Activated naive CD8-positive, alpha-beta T cell treated with anti-CD3 and anti-CD28 coated beads, Interleukin-2, amount 50 U/mL, for 24 hours (primary cell): ENCODE measurements around the gene ZDHHC7.

Experiments used
- ATAC-seq: fragments of 150-1000 bp; cut with Tn5 transposase; one replicate; pipeline ENCODE4 v1.10.0; 2021
- DNase-seq: peaks from one replicate; pipeline ENCODE4 v3.0.0; 2021
- H3K27ac Mint-ChIP-seq: one replicate; pipeline ENCODE4 v1.8.0; 2021; ENCODE audit warnings: mild to moderate bottlenecking, mixed read lengths
- H3K27me3 Mint-ChIP-seq: one replicate; pipeline ENCODE4 v1.8.0; 2021; ENCODE audit warnings: mixed read lengths
- H3K36me3 Mint-ChIP-seq: one replicate; pipeline ENCODE4 v1.8.0; 2021; ENCODE audit warnings: low read depth, mixed read lengths
- H3K4me1 Mint-ChIP-seq: one replicate; pipeline ENCODE4 v1.8.0; 2021; ENCODE audit warnings: mixed read lengths
- H3K4me3 Mint-ChIP-seq: one replicate; pipeline ENCODE4 v1.8.0; 2021; ENCODE audit warnings: mild to moderate bottlenecking, moderate library complexity, mixed read lengths
- H3K9me3 Mint-ChIP-seq: one replicate; pipeline ENCODE4 v1.8.0; 2021; ENCODE audit warnings: mixed read lengths

ZDHHC7 gene

DNA sequence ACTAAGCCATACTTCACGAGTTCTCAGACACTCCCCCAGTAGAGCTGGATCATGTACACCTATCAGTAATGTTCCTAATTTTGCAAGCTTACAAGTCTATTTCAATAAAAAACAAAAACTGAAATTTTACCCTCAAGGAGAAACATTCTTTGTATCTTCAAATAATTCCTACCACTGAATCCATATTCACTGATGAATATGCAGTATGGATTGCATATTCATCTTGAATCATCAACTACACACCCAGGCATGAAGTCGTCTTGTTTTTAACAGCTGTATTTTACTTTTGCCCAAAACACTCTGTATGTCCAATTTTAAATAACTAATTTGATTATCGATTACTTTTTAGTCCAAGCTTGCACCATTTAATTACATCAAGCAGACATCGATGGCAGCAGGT lies 31.8 kb downstream of the ZDHHC7 start:
- Mint-ChIP-seq H3K36me3 (peaks cover 21% of the 10 kb centered on the region), H3K9me3 (no peaks in the 10 kb centered on the region), H3K4me1 (no peaks in the 10 kb centered on the region), H3K27ac (no peak overlapping the region), H3K27me3 (no peaks in the 10 kb centered on the region), H3K4me3 (no peak overlapping the region)
- no peak for DNase-seq
- ATAC-seq: no peak

DNA sequence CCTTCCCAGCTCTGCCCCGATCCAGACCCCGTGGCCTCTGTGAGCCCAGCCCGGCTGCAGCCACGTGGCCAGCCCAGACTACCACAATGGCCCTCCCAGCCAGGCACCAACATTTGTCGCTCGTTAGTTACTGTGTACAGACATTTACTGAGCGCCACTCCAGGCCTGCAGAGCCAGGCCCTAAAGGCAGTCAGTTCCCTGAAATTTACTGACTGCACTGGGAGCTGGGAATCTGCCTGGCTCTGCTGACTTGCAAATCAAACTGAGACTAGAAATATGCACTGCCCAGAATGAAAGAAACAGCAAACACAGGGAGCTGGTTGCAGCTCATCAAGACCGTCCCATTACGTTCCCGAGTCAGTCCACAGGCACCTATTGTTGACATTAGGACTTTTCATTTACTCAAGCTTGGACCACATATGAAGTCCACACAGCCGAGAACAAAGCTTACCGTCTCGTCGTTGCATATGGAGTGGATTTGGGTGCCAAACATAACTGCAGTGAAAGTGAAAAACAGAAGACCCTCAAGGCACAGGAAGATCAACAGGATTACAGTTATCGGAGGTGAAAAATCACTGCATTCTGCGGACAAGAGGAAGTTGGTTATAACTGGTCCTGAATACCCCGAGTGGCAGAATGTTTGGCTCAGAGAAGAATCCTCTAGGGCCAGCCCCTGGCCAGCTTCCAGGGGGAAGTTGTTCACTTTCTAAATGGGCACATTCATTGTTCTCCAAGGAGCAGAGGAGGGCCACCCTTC lies 34.5 kb downstream of the ZDHHC7 start:
- no peak for DNase-seq
- Mint-ChIP-seq H3K27ac (no peak overlapping the region), H3K27me3 (no peaks in the 10 kb centered on the region), H3K9me3 (no peaks in the 10 kb centered on the region), H3K4me1 (no peaks in the 10 kb centered on the region), H3K4me3 (no peak overlapping the region), H3K36me3 (peaks cover 21% of the 10 kb centered on the region)
- ATAC-seq: no peak

DNA sequence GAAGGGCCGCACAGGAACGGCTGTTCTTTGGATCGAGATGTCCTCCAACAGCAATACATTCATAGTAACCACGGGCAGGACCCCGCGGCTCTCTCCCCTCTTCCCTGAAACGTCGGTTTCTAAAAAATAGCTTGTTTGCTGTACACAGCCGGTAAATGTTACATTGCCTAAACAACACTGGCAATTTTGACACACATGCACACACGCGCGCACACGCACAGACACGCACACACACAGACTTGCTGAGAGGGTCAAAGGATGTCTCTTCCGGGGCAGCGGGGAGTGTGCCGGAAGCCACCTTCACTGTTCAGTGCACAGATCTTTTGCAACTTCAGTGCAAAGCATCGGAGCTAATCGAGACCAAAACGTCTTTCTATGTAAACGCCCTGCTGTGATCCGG lies 35.8 kb downstream of the ZDHHC7 start:
- DNase-seq: no peak
- no peaks in the 10 kb centered on the region for H3K27me3 Mint-ChIP-seq
- H3K4me1 Mint-ChIP-seq: peaks cover 1% of the 10 kb centered on the region
- no peaks in the 10 kb centered on the region for H3K9me3 Mint-ChIP-seq
- no peak overlapping the region for H3K27ac Mint-ChIP-seq
- no peak overlapping the region for H3K4me3 Mint-ChIP-seq
- H3K36me3 Mint-ChIP-seq: peaks cover 14% of the 10 kb centered on the region
- ATAC-seq: no peak

DNA sequence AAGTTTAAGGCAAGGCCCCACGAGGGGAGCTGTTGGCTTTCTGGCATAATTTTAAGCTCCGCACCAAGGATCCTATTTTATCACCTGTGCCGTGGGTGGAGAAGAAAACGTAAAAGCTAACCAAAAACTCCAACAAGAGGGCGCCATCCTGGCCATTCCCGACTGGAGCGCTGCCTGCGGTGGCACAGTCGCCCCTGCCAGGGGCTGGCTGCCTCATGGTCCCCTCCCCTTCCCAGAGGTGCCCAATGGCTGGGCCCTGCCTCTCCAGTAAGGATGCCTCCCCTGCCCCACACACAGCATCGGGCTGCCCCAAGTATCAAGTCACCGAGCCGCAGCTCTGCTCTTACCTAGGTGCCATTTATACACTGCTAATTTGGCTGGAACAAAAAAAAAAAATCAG lies 36.3 kb downstream of the ZDHHC7 start:
- no peaks in the 10 kb centered on the region for H3K9me3 Mint-ChIP-seq
- no peak overlapping the region for H3K27ac Mint-ChIP-seq
- peaks cover 1% of the 10 kb centered on the region for H3K4me1 Mint-ChIP-seq
- H3K4me3 Mint-ChIP-seq: no peak overlapping the region
- no peak for ATAC-seq
- peaks cover 14% of the 10 kb centered on the region for H3K36me3 Mint-ChIP-seq
- no peak for DNase-seq
- H3K27me3 Mint-ChIP-seq: no peaks in the 10 kb centered on the region

DNA sequence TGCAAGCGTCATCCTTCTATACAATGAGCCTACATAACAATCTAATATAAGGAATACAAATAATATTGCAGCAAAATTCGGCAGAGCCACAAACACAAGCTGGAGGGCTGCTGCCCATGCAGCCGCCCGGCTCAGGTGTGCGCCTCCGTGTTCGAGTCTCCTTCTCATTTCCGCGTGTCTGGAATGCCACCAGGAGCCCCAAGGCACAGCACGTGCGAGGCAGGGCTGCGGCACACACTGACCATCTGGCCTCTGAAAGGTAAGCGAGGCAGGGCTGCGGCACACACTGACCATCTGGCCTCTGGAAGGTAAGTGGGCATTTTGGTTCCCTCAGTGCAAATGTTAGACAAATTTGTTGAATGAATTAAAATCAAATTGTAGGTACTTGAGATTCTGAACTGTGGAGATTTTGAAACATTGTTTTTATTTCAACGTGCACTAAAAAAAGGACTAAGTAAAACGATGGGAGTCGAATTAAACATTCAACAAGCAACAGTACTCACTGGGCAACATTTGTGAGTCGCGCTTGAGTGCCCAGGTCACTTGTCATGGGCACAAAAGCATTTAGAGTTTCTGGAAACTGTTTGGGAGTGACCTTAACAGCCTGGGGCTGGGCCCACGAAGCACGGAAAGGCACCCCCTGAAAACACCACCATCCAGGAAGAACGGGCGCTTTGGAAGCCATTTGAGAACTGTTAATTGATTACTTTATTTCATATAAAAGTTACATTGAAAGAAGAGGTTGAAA lies 37.4 kb downstream of the ZDHHC7 start:
- Mint-ChIP-seq H3K27me3 (no peaks in the 10 kb centered on the region), H3K36me3 (peaks cover 10% of the 10 kb centered on the region), H3K27ac (no peak overlapping the region), H3K4me3 (no peak overlapping the region), H3K4me1 (peaks cover 1% of the 10 kb centered on the region), H3K9me3 (no peaks in the 10 kb centered on the region)
- ATAC-seq: no peak
- no peak for DNase-seq

DNA sequence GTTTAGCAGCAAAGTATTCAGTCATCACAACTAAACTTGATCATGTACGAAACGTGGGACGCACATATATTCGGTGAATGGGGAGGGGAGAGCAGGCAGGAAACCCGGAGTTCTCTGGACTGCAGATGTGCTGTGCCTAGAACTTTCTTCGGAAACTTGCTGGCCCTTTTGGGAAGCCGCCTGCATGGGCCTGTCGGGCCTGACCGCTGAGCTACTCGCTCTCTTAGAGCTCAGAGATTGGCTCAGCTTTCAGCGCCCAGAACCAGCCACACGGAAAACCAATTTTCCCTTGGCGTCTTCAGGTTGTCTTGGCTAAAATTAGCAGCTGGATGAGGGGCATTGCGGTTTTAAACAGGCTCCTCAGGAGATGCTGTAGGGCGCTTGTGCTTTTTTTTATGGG lies 38.1 kb downstream of the ZDHHC7 start:
- DNase-seq (no peak), ATAC-seq (no peak)
- H3K27me3 Mint-ChIP-seq: no peaks in the 10 kb centered on the region
- H3K4me3 Mint-ChIP-seq: no peak overlapping the region
- no peak overlapping the region for H3K27ac Mint-ChIP-seq
- peaks cover 1% of the 10 kb centered on the region for H3K4me1 Mint-ChIP-seq
- no peaks in the 10 kb centered on the region for H3K9me3 Mint-ChIP-seq
- peaks cover 10% of the 10 kb centered on the region for H3K36me3 Mint-ChIP-seq

DNA sequence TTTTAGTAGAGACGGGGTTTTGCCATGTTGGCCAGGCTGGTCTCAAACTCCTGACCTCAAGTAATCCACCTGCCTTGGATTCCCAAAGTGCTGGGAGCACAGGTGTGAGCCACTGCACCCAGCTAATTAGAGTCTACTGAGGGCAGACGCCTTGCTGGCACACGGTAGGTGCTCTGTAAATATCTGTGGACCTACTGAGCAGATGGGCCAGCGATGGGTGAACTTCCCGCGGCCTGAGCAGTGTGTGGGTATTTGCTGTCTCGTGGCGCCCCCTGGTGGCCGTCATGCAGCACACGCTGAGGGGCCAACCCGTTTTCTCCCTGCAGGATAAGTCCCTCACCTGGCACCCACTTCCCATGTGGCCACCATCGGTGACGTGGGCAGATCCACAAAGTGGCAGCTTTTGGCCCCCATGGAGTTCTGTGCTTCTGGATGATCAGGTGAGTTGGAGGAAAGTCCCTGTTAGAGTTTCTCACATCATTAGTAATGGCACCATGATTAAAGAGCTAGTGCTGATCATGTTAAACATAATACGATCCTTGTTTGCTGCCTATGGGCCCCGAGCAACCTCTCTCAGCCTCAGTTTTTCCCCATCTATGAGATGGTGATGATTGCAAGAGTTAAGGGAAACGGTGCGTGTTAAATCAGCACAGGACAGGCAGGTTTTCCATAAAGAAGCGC lies 40.7 kb downstream of the ZDHHC7 start:
- Mint-ChIP-seq H3K36me3 (peaks cover 5% of the 10 kb centered on the region), H3K27ac (no peak overlapping the region), H3K27me3 (peaks cover 3% of the 10 kb centered on the region), H3K4me1 (peaks cover 1% of the 10 kb centered on the region), H3K9me3 (peaks cover 6% of the 10 kb centered on the region), H3K4me3 (no peak overlapping the region)
- ATAC-seq (peak; percentile 92), DNase-seq (peak; percentile 82)

DNA sequence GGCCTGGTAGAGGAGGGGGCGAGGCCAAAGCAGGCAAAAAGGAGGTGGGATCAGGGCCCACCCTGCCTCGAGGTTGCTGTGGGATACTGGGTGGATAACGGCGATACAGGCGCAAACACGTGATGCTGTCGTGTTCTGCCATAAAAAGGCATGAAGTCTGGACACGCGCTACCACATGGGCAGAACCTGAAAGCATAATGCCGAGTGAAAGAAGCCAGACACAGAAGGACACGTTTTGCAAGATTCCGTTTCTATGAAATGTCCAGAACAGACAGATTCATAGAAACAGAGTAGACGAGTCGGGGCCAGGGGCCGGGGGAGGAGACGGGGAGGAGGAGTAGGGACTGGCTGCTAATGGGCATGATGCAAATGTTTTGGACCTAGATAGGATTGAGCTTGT lies 43.5 kb downstream of the ZDHHC7 start:
- ATAC-seq (no peak), DNase-seq (no peak)
- Mint-ChIP-seq H3K4me1 (peaks cover 1% of the 10 kb centered on the region), H3K27ac (no peak overlapping the region), H3K36me3 (no peaks in the 10 kb centered on the region), H3K27me3 (peaks cover 6% of the 10 kb centered on the region), H3K9me3 (peaks cover 7% of the 10 kb centered on the region), H3K4me3 (no peak overlapping the region)

DNA sequence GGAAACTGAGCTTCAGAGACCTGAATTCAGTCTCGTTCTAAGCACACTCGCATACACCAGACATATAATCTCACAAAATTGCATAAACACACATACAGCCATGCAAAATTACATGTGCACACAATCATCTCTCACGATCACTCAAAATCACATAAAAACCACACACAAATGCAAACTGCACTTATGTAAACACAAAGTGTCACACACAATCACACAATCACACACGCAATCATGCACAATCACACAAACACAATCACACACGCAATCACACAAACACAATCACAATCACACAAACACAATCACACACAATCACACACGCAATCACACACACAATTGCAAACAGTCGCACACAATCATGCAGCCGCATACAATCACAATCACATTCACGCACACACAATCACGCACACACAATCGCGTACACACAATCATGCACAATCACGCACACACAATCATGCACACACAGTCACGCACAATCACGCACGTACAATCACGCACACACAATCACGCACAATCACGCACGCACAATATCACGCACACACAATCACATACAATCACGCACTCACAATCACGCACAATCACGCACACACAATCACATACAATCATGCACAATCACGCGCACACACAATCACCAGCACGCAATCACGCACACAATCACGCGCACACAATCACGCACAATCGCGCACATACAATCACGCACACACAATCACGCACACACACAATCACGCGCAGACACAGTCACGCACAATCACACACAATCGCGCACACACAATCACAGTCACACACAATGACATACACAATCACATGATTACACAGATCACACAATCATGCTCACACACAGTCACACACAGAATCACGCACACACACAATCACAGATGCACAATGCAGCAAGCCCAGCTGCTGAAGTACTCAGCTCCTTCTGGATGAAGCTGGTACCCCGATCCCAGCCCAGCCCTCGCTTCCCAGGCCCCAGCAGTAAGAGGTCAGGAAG lies 45.6 kb downstream of the ZDHHC7 start:
- Mint-ChIP-seq H3K27ac (no peak overlapping the region), H3K36me3 (no peaks in the 10 kb centered on the region), H3K4me1 (peaks cover 1% of the 10 kb centered on the region), H3K27me3 (peaks cover 6% of the 10 kb centered on the region), H3K9me3 (peaks cover 7% of the 10 kb centered on the region), H3K4me3 (no peak overlapping the region)
- ATAC-seq (no peak), DNase-seq (no peak)

DNA sequence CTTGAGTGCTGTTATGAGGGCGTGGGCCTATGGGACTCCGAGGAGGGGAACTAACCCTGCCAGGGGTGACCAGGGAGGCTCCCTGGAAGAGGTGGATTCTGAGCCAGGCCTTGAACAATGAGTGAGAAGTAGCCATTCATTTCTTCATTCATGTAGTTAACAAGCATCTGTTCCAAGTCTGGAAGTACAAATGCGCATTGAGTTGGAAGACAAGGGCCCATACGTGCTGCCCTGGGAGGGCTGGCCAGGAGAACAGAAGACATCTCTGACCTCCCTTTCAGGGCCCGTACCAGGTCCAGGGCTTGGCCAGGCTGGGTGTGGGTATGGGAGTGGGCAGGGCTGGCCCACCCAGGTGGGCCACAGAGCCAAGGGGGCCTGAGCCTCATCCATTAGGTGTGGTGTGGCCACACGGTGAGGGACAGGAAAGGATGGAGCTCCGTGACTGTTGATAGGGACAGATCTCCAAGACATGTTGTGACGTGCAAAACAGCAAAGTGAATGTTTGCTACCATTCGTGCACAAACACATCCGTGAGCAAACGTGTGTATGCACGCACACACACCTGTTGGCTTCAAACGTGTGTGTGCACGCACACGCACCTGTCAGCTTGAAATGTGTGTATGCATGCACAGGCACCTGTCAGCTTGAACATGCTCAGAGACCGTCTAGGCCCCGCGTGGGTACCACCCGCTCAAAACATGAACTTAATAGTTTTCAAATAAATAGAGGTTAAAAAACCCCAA lies 46.8 kb downstream of the ZDHHC7 start:
- Mint-ChIP-seq H3K27me3 (peaks cover 6% of the 10 kb centered on the region), H3K4me1 (no peaks in the 10 kb centered on the region), H3K4me3 (no peak overlapping the region), H3K27ac (no peak overlapping the region), H3K9me3 (peaks cover 7% of the 10 kb centered on the region), H3K36me3 (no peaks in the 10 kb centered on the region)
- no peak for DNase-seq
- ATAC-seq: no peak

DNA sequence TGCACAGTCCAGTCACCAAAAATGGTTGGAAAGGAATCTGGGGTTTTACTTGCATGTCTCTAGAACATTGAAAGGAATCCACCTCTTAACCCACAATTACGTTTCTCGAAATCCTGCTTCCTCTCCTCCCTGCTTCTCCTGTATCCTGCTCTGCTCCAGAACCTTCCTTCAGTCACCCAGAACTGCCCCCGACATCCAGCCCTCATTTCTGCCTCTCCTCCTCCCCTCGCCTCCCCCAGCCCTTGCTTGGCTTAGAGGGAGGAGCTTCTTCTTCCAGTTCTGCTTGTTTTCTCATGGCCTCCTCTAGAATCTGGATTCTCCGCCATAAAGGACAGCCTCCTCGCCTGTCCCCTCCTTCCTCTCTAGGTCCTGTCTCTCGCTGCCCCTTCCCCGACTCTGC lies 48.3 kb downstream of the ZDHHC7 start:
- no peaks in the 10 kb centered on the region for H3K4me1 Mint-ChIP-seq
- no peaks in the 10 kb centered on the region for H3K36me3 Mint-ChIP-seq
- H3K4me3 Mint-ChIP-seq: no peak overlapping the region
- H3K9me3 Mint-ChIP-seq: peaks cover 7% of the 10 kb centered on the region
- DNase-seq (no peak), ATAC-seq (no peak)
- peaks cover 6% of the 10 kb centered on the region for H3K27me3 Mint-ChIP-seq
- no peak overlapping the region for H3K27ac Mint-ChIP-seq

DNA sequence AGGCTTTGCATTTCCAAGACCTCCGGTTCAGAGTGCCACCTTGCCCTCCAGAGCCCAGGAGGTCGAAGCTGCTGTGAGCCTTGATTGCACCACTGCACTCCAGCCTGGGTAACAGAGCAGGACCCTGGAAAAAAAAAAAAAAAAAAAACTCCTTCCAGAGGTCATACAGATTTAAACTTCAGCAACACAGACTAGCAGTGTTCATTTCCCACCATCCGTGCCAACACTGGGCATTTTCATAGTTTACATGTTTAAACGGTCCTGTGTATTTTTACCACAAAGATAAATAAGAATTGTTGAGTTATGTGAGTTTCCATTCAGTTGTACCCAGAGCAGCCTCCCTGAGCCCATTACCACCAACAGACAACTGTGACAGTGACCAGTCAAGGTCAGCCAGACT lies 50.4 kb downstream of the ZDHHC7 start:
- Mint-ChIP-seq H3K36me3 (no peaks in the 10 kb centered on the region), H3K27me3 (peaks cover 5% of the 10 kb centered on the region), H3K4me1 (no peaks in the 10 kb centered on the region), H3K9me3 (peaks cover 4% of the 10 kb centered on the region), H3K27ac (no peak overlapping the region), H3K4me3 (no peak overlapping the region)
- ATAC-seq (no peak), DNase-seq (no peak)

DNA sequence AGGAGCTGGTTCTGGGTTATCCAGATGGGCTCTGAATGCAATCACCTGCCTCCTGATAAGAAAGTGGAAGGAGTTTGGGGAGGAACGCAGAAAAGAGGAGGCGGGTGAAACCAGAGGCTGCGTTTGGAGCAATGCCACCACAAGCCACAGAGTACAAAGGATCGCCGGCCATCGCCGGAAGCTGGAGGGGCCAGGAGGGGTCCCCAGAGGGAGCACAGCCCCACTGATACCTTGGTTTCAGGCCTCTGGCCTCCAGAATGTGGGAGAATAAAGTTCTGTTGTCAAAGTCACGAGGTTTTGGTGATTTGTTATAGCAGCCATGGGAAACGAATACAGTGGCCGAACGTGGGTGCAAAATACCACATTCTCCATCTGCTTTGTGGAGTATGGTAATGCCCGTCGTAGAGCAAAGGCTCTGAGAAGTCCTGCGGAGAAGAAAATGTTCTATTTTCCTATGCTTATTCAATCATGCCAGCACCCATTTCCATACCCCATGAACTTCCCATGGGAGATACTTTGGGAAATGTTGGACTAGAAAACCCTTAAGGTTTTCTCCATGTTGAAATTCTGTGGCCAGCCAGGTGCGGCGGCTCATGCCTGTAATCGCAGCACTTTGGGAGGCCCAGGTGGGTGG lies 51.4 kb downstream of the ZDHHC7 start:
- Mint-ChIP-seq H3K9me3 (no peaks in the 10 kb centered on the region), H3K27me3 (peaks cover 3% of the 10 kb centered on the region), H3K27ac (no peak overlapping the region), H3K36me3 (no peaks in the 10 kb centered on the region), H3K4me1 (no peaks in the 10 kb centered on the region), H3K4me3 (no peak overlapping the region)
- no peak for DNase-seq
- ATAC-seq: no peak
